Glutamatergic neuron (in vitro differentiated cells): ENCODE measurements around the gene UBTD1. TPM values are rescaled to one million over a fixed set of nuclear protein-coding genes. Genes with fewer than 3 reads are reported as not detected.
"Not testable (repeated sequence)": the region's sequence is repeated elsewhere in the genome, so short reads cannot be mapped to it uniquely, and the experiment has no call there.

Experiments used
- DNase-seq: peaks from one replicate; pipeline ENCODE4 v3.0.0; 2022
- H3K27ac Mint-ChIP-seq: one replicate; pipeline ENCODE4 v1.8.0; 2020; ENCODE audit warnings: mild to moderate bottlenecking, mixed read lengths, inconsistent platforms; ENCODE audit not compliant: unreplicated experiment
- H3K27me3 Mint-ChIP-seq: one replicate; pipeline ENCODE4 v1.8.0; 2020; ENCODE audit warnings: mild to moderate bottlenecking, moderate library complexity, mixed read lengths, inconsistent platforms; ENCODE audit not compliant: unreplicated experiment
- H3K36me3 Mint-ChIP-seq: one replicate; pipeline ENCODE4 v1.8.0; 2020; ENCODE audit warnings: mild to moderate bottlenecking, mixed read lengths, inconsistent platforms; ENCODE audit not compliant: unreplicated experiment
- H3K4me1 Mint-ChIP-seq: one replicate; pipeline ENCODE4 v1.8.0; 2020; ENCODE audit warnings: mild to moderate bottlenecking, low read depth, mixed read lengths, inconsistent platforms; ENCODE audit not compliant: unreplicated experiment
- H3K4me3 Mint-ChIP-seq: one replicate; pipeline ENCODE4 v1.8.0; 2020; ENCODE audit warnings: mild to moderate bottlenecking, mixed read lengths, inconsistent platforms; ENCODE audit not compliant: unreplicated experiment
- H3K9me3 Mint-ChIP-seq: one replicate; pipeline ENCODE4 v1.8.0; 2020; ENCODE audit warnings: mild to moderate bottlenecking, moderate library complexity, mixed read lengths, inconsistent platforms; ENCODE audit not compliant: unreplicated experiment
- CTCF ChIP-seq: fragments of 200-600 bp; sonication (generic); IDR thresholded peaks from one replicate; pipeline ENCODE4 v1.5.0; 2021; ENCODE audit not compliant: partially characterized antibody, unreplicated experiment
- total RNA-seq: library from RNA; stranded (reverse); fragmentation: NEBNext Ultra II Directional; extraction: Animal tissue kit (Norgen Biotek cat#: 25700); gene quantifications from one replicate; pipeline ENCODE4 v1.2.1, GENCODE V29; 2021; ENCODE audit not compliant: unreplicated experiment

UBTD1 gene
- total RNA-seq, 1 donor from 2014 or later, result 8.0 TPM

GRCh38 chr10:97520978-97521761 lies 22.4 kb downstream of the UBTD1 start:
- no peaks in the 10 kb centered on the region for H3K36me3 Mint-ChIP-seq
- H3K4me1 Mint-ChIP-seq, result peaks cover 26% of the 10 kb centered on the region
- H3K9me3 Mint-ChIP-seq, result peaks cover 5% of the 10 kb centered on the region
- H3K27ac Mint-ChIP-seq, result no peak overlapping the region
- DNase-seq, result no peak
- H3K4me3 Mint-ChIP-seq, result no peak overlapping the region
- no peaks in the 10 kb centered on the region for H3K27me3 Mint-ChIP-seq
- no peak for TF ChIP-seq CTCF

- DNase-seq, result no peak
- no peaks in the 10 kb centered on the region for H3K36me3 Mint-ChIP-seq
- peaks cover 2% of the 10 kb centered on the region for H3K9me3 Mint-ChIP-seq
- H3K4me3 Mint-ChIP-seq, result no peak overlapping the region
- H3K27me3 Mint-ChIP-seq, result no peaks in the 10 kb centered on the region
- TF ChIP-seq CTCF, result no peak
- H3K4me1 Mint-ChIP-seq, result peaks cover 26% of the 10 kb centered on the region
- H3K27ac Mint-ChIP-seq, result no peak overlapping the region
Measured at GRCh38 chr10:97522071-97522470, 23.3 kb downstream of the UBTD1 start.

DNA sequence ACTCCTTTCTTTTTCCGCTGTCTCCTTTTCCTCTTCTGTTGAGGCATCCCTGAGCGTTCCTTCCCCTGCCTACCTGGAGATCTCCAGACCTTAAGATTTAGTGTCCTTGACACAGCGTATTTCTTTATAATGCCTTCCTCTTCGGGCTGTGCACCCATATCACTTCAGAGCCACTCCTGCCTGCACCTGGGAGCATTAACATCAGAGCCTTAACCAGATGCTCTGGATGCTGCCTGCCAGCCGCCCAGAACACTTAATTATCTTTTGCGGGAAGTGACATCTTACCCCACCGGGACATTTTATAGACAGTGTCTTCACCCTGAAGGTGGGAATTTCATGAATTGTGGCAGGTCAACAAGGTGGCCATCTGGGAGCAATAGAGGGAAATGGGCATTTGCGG lies 24.2 kb downstream of the UBTD1 start:
- H3K27me3 Mint-ChIP-seq, result no peaks in the 10 kb centered on the region
- TF ChIP-seq CTCF, result no peak
- peaks cover 2% of the 10 kb centered on the region for H3K9me3 Mint-ChIP-seq
- DNase-seq, result no peak
- no peak overlapping the region for H3K4me3 Mint-ChIP-seq
- H3K36me3 Mint-ChIP-seq, result no peaks in the 10 kb centered on the region
- H3K4me1 Mint-ChIP-seq, result peaks cover 24% of the 10 kb centered on the region
- H3K27ac Mint-ChIP-seq, result peak overlapping the region; percentile 5

DNA sequence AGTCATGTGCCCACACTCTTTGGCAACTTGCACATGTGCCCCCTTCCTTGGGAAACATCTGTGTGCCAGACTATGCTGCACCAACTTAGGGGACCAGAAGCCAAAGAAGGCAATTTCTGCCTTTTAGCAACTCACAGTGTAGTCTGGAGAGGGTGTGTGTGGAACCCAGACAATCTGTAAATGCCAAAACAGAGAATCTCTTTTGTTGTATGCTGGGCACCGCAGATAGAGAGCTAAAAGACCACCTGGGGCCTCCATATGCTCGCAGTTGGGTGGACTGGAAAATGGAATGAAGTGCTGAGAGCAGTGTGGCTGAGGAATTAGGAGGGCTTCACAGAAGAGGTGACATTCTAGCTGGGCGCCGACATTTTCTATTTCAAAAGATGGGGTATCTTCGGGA lies 26.4 kb downstream of the UBTD1 start:
- no peak overlapping the region for H3K4me3 Mint-ChIP-seq
- no peak for DNase-seq
- TF ChIP-seq CTCF, result no peak
- H3K27ac Mint-ChIP-seq, result no peak overlapping the region
- H3K27me3 Mint-ChIP-seq, result peaks cover 3% of the 10 kb centered on the region
- peaks cover 9% of the 10 kb centered on the region for H3K4me1 Mint-ChIP-seq
- H3K9me3 Mint-ChIP-seq, result peaks cover 6% of the 10 kb centered on the region
- peaks cover 5% of the 10 kb centered on the region for H3K36me3 Mint-ChIP-seq

DNA sequence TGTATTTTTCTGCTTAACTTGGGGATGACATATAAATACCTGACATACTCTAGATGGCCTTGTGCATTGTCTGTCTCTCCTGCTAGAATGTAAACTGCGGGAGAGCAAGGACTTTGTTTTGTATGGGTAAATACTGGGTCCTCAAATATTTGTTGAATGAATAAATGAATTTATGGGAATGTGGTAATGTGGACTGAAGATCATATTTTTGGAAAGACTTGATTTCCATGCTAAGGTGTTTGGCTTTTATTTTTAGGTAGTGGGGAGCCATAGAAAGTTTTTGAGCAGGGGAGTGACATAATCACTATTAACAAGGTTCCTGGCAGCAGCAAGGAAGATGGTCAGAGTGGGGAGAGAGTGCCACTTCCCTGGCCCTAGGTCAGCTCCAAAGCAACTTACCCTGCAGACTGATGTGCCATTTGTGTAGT lies 27.0 kb downstream of the UBTD1 start:
- Mint-ChIP-seq H3K36me3 (peaks cover 6% of the 10 kb centered on the region), H3K27me3 (peaks cover 3% of the 10 kb centered on the region), H3K27ac (no peak overlapping the region), H3K4me3 (no peak overlapping the region), H3K4me1 (peaks cover 5% of the 10 kb centered on the region), H3K9me3 (peaks cover 4% of the 10 kb centered on the region)
- TF ChIP-seq CTCF, result no peak
- no peak for DNase-seq

DNA sequence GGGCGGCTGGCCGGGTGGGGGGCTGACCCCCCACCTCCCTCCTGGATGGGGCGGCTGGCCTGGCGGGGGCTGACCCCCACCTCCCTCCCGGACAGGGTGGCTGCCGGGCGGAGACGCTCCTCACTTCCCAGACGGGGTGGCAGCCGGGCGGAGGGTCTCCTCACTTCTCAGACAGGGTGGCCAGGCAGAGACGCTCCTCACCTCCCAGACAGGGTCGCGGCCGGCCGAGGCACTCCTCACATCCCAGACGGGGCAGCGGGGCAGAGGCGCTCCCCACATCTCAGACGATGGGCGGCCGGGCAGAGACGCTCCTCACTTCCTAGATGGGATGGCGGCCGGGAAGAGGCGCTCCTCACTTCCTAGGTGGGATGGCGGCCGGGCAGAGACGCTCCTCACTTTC lies 30.2 kb downstream of the UBTD1 start:
- not testable (repeated sequence) for H3K27me3 Mint-ChIP-seq, H3K9me3 Mint-ChIP-seq, DNase-seq, H3K4me1 Mint-ChIP-seq, H3K36me3 Mint-ChIP-seq, H3K4me3 Mint-ChIP-seq, H3K27ac Mint-ChIP-seq
